WTC11 (cell line): ENCODE results near the gene BLMH. TPM values are rescaled to one million over a fixed set of nuclear protein-coding genes. Genes with fewer than 3 reads are reported as not detected.

ENCODE experiments used
- ATAC-seq: fragments of 200-7000 bp; cut with Tn5 transposase; 2 replicates; pipeline ENCODE4 v1.10.0; 2021; ENCODE audit warnings: mild to moderate bottlenecking, moderate library complexity
- CTCF ChIA-PET: fragments of 300-600 bp; sonication (Branson Sonifier 250); formaldehyde crosslinking; loops from one replicate; lab custom pipeline; 2021; ENCODE audit warnings: antibody characterized with exemption; lab: Charles Lee
- POLR2A ChIA-PET: fragments of 350-600 bp; sonication (Branson Sonifier 250); formaldehyde crosslinking; loops from one replicate; lab custom pipeline; 2021; ENCODE audit warnings: antibody characterized with exemption; lab: Charles Lee
- DNase-seq: peaks from one replicate; pipeline ENCODE4 v3.0.0; 2021; ENCODE audit warnings: low spot score
- H3K27ac Mint-ChIP-seq: 2 replicates; pipeline ENCODE4 v1.8.0; 2021; ENCODE audit warnings: mixed read lengths
- H3K27me3 Mint-ChIP-seq: 2 replicates; pipeline ENCODE4 v1.8.0; 2021; ENCODE audit warnings: low read depth, mild to moderate bottlenecking, moderate library complexity, mixed read lengths
- H3K36me3 Mint-ChIP-seq: 2 replicates; pipeline ENCODE4 v1.8.0; 2021; ENCODE audit warnings: mixed read lengths
- H3K4me1 Mint-ChIP-seq: 2 replicates; pipeline ENCODE4 v1.8.0; 2022; ENCODE audit warnings: mixed read lengths
- H3K4me3 Mint-ChIP-seq: 2 replicates; pipeline ENCODE4 v1.8.0; 2021; ENCODE audit warnings: mild to moderate bottlenecking, moderate library complexity, mixed read lengths
- H3K9me3 Mint-ChIP-seq: 2 replicates; pipeline ENCODE4 v1.8.0; 2021; ENCODE audit warnings: mixed read lengths
- ARID4B ChIP-seq: sonication (generic); formaldehyde crosslinking; IDR thresholded peaks from 2 replicates; pipeline ENCODE4 v1.8.0; 2023; ENCODE audit warnings: missing genetic modification reagents, mild to moderate bottlenecking, borderline replicate concordance
- CBFB ChIP-seq: sonication (generic); formaldehyde crosslinking; IDR thresholded peaks from 2 replicates; pipeline ENCODE4 v1.8.1; 2022; ENCODE audit warnings: mild to moderate bottlenecking, low read depth, missing genetic modification reagents
- CREM ChIP-seq: sonication (generic); formaldehyde crosslinking; IDR thresholded peaks from 2 replicates; pipeline ENCODE4 v1.8.1; 2022; ENCODE audit warnings: mild to moderate bottlenecking, missing genetic modification reagents, moderate library complexity
- ELF4 ChIP-seq: sonication (generic); formaldehyde crosslinking; IDR thresholded peaks from 2 replicates; pipeline ENCODE4 v1.8.1; 2022; ENCODE audit warnings: low read depth, mild to moderate bottlenecking, moderate library complexity, missing genetic modification reagents
- ERG ChIP-seq: fragments of 250-450 bp; sonication (Bioruptor Pico); IDR thresholded peaks from 2 replicates; pipeline ENCODE4 v1.8.0; 2021; ENCODE audit warnings: mild to moderate bottlenecking
- ESRRA ChIP-seq: sonication (generic); formaldehyde crosslinking; IDR thresholded peaks from 2 replicates; pipeline ENCODE4 v1.8.1; 2022; ENCODE audit warnings: mild to moderate bottlenecking, missing genetic modification reagents, borderline replicate concordance
- FOXP1 ChIP-seq: sonication (generic); formaldehyde crosslinking; IDR thresholded peaks from 2 replicates; pipeline ENCODE4 v1.8.0; 2022; ENCODE audit warnings: missing genetic modification reagents, mild to moderate bottlenecking, moderate library complexity, borderline replicate concordance
- HMGA2 ChIP-seq: fragments of 250-450 bp; sonication (Bioruptor Pico); IDR thresholded peaks from 2 replicates; pipeline ENCODE4 v1.4.0; 2021; ENCODE audit warnings: mild to moderate bottlenecking, moderate library complexity
- IRF1 ChIP-seq: sonication (generic); formaldehyde crosslinking; IDR thresholded peaks from 2 replicates; pipeline ENCODE4 v1.8.0; 2023; ENCODE audit warnings: missing genetic modification reagents
- KAT7 ChIP-seq: sonication (generic); formaldehyde crosslinking; IDR thresholded peaks from 2 replicates; pipeline ENCODE4 v1.8.1; 2023; ENCODE audit warnings: missing genetic modification reagents, mild to moderate bottlenecking, borderline replicate concordance
- MLX ChIP-seq: sonication (generic); formaldehyde crosslinking; IDR thresholded peaks from 2 replicates; pipeline ENCODE4 v1.8.1; 2023; ENCODE audit warnings: mild to moderate bottlenecking, missing genetic modification reagents, moderate library complexity
- NFATC4 ChIP-seq: fragments of 250-450 bp; sonication (Bioruptor Pico); IDR thresholded peaks from 2 replicates; pipeline ENCODE4 v1.9.0; 2021; ENCODE audit warnings: mild to moderate bottlenecking
- SOX15 ChIP-seq: fragments of 250-450 bp; sonication (Bioruptor Pico); IDR thresholded peaks from 2 replicates; pipeline ENCODE4 v1.9.0; 2021; ENCODE audit warnings: mild to moderate bottlenecking
- ZNF263 ChIP-seq: sonication (generic); formaldehyde crosslinking; IDR thresholded peaks from 2 replicates; pipeline ENCODE4 v1.8.1; 2022; ENCODE audit warnings: low read depth, mild to moderate bottlenecking, moderate library complexity, missing genetic modification reagents
- total RNA-seq: library from RNA; stranded (reverse); gene quantifications from 3 replicates; pipeline ENCODE4 v1.2.3, GENCODE V29; 2021
- TF ChIP-seq, protein P1 (sequence below): sonication (generic); formaldehyde crosslinking; IDR thresholded peaks from 2 replicates; pipeline ENCODE4 v1.8.0; 2022; ENCODE audit warnings: mild to moderate bottlenecking, missing genetic modification reagents
- TF ChIP-seq, protein P2 (sequence below): fragments of 200-600 bp; IDR thresholded peaks from 2 replicates; pipeline ENCODE4 v1.8.0; 2022; ENCODE audit warnings: antibody characterized with exemption

The BLMH gene
- total RNA-seq, 1 experiment from 2014 or later, result 63.9 TPM

- H3K36me3 Mint-ChIP-seq, result no peaks in the 10 kb centered on the region
- no peaks in the 10 kb centered on the region for H3K9me3 Mint-ChIP-seq
- no peak overlapping the region for H3K4me3 Mint-ChIP-seq
- no peak overlapping the region for H3K27ac Mint-ChIP-seq
- peaks cover 2% of the 10 kb centered on the region; the same call in 1 of the 2 replicates for H3K27me3 Mint-ChIP-seq
- DNase-seq, result no peak
- peaks cover 13% of the 10 kb centered on the region for H3K4me1 Mint-ChIP-seq
- no peak for TF ChIP-seq ARID4B
- TF ChIP-seq, protein P1, sequence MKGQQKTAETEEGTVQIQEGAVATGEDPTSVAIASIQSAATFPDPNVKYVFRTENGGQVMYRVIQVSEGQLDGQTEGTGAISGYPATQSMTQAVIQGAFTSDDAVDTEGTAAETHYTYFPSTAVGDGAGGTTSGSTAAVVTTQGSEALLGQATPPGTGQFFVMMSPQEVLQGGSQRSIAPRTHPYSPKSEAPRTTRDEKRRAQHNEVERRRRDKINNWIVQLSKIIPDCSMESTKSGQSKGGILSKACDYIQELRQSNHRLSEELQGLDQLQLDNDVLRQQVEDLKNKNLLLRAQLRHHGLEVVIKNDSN (CRISPR knock-in tag), result no peak
- TF ChIP-seq ZNF263 (CRISPR knock-in tag), result no peak
- TF ChIP-seq ELF4 (CRISPR knock-in tag), result no peak
- no peak for TF ChIP-seq FOXP1 (CRISPR knock-in tag)
- TF ChIP-seq ESRRA (CRISPR knock-in tag), result no peak
- no peak for TF ChIP-seq MLX (CRISPR knock-in tag)
- TF ChIP-seq, protein P2, sequence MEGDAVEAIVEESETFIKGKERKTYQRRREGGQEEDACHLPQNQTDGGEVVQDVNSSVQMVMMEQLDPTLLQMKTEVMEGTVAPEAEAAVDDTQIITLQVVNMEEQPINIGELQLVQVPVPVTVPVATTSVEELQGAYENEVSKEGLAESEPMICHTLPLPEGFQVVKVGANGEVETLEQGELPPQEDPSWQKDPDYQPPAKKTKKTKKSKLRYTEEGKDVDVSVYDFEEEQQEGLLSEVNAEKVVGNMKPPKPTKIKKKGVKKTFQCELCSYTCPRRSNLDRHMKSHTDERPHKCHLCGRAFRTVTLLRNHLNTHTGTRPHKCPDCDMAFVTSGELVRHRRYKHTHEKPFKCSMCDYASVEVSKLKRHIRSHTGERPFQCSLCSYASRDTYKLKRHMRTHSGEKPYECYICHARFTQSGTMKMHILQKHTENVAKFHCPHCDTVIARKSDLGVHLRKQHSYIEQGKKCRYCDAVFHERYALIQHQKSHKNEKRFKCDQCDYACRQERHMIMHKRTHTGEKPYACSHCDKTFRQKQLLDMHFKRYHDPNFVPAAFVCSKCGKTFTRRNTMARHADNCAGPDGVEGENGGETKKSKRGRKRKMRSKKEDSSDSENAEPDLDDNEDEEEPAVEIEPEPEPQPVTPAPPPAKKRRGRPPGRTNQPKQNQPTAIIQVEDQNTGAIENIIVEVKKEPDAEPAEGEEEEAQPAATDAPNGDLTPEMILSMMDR, result no peak
- TF ChIP-seq HMGA2, result no peak
- no peak for TF ChIP-seq CREM
- no peak for TF ChIP-seq ERG (CRISPR knock-in tag)
- TF ChIP-seq IRF1 (CRISPR knock-in tag), result no peak
- TF ChIP-seq NFATC4, result no peak
- TF ChIP-seq CBFB (CRISPR knock-in tag), result no peak
- TF ChIP-seq SOX15 (CRISPR knock-in tag), result no peak
- TF ChIP-seq KAT7 (CRISPR knock-in tag), result no peak
- ATAC-seq, result no peak
- ChIA-PET POLR2A (no interaction called here), CTCF (interaction anchor here (0.5 to 2.1 kb wide), 5 partner anchors 11 to 157 kb away, joined by 3 to 10 read pairs (median 4); no protein-coding TSS in a partner anchor)
Observed at GRCh38 chr17:30225112-30225511, 66.6 kb downstream of the BLMH start.
